ENCODE results near the gene GSTT2B.

DNA sequence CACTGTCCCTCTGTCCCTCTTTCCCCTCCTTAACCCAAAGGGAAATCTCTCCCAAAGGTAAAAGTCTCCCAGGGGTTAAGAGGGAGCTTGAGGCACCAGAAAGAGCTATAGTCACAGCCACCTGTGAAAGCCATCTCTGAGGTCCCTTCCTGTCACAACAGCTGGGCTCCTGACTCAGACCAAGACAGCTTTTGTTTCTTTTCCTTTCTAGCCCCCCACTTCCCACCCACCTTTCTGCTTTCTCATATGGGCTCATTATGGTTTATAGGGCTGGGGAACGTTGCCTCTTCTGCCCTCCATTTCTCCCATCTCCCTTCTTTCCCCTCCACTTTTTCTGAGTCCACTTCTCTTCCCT is 47.7 kb downstream of the GSTT2B start:
- TF ChIP-seq POLR2A (IDR thresholded peaks at IDR 0.05) (no peak), POLR2AphosphoS5 (IDR thresholded peaks at IDR 0.05) (no peak)
- TF ChIP-seq, protein P1, sequence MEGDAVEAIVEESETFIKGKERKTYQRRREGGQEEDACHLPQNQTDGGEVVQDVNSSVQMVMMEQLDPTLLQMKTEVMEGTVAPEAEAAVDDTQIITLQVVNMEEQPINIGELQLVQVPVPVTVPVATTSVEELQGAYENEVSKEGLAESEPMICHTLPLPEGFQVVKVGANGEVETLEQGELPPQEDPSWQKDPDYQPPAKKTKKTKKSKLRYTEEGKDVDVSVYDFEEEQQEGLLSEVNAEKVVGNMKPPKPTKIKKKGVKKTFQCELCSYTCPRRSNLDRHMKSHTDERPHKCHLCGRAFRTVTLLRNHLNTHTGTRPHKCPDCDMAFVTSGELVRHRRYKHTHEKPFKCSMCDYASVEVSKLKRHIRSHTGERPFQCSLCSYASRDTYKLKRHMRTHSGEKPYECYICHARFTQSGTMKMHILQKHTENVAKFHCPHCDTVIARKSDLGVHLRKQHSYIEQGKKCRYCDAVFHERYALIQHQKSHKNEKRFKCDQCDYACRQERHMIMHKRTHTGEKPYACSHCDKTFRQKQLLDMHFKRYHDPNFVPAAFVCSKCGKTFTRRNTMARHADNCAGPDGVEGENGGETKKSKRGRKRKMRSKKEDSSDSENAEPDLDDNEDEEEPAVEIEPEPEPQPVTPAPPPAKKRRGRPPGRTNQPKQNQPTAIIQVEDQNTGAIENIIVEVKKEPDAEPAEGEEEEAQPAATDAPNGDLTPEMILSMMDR (IDR thresholded peaks at IDR 0.05), result no peak
